GM21381 (cell line): Measurements from ENCODE around the gene TMEM212.
"Not testable (repeated sequence)": the region's sequence is repeated elsewhere in the genome, so short reads cannot be mapped to it uniquely, and the experiment has no call there.

Experiments
- ATAC-seq: cut with Tn5 transposase; IDR thresholded peaks from one replicate; pipeline ENCODE4 v1.9.1; 2021; ENCODE audit warnings: mild to moderate bottlenecking, moderate library complexity; ENCODE audit not compliant: unreplicated experiment

Gene TMEM212

GRCh38 chr3:171851660-171852058 lies 8.5 kb downstream of the TMEM212 start:
- ATAC-seq, result no peak

DNA sequence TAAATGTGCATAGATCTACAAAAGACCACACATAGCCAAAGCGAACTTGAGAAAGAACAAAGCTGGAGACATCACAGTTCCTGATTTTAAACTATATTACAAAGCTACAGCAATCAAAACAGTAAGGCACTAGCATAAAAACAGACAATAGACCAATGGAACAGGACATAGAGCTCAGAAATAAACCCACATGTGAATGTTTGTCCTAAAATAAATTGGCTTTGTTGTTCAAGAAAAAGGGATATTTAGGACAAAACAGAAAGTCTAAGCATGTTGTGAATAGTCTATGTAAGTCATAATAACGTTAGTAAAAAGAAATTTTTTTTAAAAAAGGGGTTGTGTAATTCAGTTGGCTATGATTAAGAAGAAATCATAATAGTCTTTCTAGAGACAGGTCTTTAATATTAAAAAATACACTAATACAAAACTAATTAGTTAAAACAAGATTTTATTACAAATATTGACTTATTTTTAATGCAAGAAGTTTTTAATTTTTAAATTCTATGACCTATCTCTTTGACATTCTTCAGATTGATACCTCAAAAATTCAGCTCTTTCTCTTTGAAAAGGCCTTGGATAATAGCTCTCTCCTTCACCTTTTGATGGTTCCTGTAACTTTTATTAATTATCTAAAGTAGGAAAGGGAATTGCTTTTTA lies 11.6 kb downstream of the TMEM212 start:
- no peak for ATAC-seq

GRCh38 chr3:171858770-171859169 lies 15.6 kb downstream of the TMEM212 start:
- ATAC-seq, result not testable (repeated sequence)

DNA sequence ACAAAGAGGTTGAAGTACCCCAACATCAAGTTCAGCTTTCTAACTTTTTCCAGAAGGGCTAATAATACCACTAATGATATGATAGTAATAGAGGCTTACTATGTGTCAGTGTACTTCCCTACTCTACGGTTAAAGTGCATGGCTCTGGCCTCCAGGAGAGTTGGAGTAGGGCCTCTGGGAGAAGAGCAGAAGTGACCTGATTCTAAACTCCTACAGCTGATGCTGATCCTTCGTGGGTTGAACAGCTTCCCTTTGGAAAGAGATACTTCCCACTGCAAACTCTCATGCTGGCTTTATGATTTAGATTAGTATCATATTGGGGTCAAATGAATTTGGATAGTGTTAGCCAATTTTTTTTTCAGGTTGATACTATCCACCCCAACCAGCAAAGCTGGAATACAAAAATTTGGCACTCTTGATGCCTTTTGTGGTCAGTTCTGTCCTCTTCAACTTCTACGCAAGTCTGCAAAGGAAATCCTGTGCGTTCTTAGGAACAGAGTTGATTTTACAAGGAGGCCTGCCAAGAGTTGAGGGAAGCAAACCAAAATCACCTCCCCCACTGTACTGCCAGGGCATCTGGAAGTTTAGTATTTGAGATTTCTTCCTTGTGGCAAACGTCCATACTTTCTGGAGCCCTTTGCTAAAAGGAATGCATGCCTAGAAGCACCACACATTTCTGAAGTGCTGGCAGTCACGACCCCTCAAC lies 17.8 kb downstream of the TMEM212 start:
- ATAC-seq, result no peak

DNA sequence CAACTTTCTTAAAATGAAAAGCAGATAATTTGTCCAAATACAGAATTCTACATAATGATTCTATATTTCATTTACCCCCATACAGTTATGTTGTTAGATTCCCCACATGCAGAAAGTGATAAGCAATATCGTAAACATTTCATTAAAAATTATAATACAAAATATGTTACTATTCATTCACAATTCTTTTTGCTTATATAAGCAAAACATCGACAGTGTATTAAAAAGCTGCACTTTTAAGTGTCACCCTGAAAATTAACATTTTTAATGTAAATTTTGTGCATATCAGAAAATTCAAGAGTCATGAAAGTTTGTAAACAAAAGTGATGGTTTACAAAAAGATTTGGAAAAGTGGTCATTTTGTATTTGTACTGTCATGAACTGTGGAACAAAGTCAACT lies 19.2 kb downstream of the TMEM212 start:
- no peak for ATAC-seq

GRCh38 chr3:171862993-171863521 lies 19.9 kb downstream of the TMEM212 start:
- ATAC-seq, result no peak

DNA sequence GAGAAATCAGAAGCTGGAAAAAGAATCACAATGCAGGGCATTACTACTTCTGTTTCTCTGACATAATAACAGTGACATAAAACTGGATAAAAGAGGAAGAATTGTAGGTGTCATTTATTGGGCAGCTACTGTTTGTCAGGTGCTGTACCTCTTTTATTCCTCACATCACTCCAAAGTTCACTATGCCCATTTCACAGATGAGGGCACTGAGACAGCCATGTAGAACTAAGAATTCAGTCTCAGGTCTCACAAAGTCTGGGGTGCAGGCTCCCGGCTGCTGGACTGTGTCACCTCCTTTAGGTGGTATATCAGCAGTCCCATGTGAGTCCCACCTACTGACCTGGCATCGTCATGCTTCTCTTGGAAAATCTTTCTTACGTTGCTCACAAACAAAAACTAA lies 20.8 kb downstream of the TMEM212 start:
- no peak for ATAC-seq

GRCh38 chr3:171865191-171865865 lies 22.2 kb downstream of the TMEM212 start:
- no peak for ATAC-seq

- no peak for ATAC-seq
These were observed 24.8 kb downstream of the TMEM212 start for GRCh38 chr3:171867981-171868380.

GRCh38 chr3:171871392-171872274 lies 28.5 kb downstream of the TMEM212 start:
- no peak for ATAC-seq

- ATAC-seq, result no peak
These were observed 30.4 kb downstream of the TMEM212 start for GRCh38 chr3:171873580-171873979.

- ATAC-seq, result no peak
These were observed 31.1 kb downstream of the TMEM212 start for GRCh38 chr3:171874251-171874681.

DNA sequence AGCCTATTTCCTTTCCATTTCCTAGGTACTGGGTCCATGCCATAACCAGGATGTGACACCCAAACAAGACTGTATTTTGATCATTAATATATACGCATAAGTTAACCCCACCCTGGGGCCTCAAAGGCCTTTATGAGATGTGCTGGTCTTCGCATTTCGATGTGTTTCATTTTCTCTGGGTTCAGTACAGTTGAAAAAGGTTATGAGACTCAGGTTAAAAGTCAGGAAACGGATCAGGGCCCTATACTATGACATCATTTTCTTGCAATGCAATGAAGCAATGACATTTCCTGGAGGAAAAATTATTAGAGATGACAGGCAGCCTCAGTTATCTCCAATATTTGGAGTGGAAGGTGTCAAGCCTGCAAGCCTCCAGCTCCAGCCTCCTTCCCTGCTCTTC lies 31.7 kb downstream of the TMEM212 start:
- no peak for ATAC-seq

DNA sequence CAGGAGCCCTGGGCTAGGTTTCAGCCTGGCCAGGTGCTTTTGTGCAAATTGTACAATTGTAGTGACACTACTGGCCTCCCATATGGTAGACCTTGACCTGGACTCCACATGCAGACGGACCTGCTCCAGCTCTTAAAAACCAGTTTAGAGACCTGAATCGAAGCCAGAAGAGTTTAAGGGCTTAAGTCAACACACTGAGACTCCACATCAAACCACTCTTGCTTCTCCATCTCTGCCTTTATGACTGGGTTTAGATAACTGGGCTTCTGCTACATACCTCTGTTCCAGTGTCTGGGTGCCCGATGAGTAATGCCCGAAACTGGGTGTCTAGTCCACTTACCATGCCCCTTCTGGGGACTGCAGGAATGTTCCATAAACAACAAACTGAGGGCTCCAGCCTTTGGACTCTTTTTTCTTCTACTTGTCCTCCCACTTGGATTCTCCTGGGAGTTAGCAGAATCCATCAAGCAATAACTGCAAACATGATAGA lies 32.8 kb downstream of the TMEM212 start:
- no peak for ATAC-seq

DNA sequence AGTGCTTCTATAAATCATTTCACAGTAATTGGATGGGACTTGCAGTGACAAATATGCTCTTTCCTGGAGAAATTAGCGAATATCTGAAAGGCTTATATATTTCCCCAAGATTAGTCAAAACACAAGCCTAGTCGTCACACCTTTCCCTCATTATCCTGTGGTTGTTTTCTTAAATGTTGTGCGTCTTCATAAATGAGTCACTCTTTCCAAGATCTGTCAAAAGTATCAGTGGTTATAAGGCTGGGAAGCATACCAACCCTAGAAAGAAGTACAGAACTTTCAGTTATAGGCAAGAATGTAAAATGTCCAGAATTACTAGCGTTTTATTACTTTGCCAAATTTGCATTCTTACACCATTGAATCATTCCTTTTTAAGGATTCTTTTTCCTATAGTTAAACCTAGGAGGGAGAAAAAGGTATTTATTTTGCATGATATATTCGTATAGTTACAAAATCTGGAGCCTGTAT lies 33.6 kb downstream of the TMEM212 start:
- no peak for ATAC-seq

DNA sequence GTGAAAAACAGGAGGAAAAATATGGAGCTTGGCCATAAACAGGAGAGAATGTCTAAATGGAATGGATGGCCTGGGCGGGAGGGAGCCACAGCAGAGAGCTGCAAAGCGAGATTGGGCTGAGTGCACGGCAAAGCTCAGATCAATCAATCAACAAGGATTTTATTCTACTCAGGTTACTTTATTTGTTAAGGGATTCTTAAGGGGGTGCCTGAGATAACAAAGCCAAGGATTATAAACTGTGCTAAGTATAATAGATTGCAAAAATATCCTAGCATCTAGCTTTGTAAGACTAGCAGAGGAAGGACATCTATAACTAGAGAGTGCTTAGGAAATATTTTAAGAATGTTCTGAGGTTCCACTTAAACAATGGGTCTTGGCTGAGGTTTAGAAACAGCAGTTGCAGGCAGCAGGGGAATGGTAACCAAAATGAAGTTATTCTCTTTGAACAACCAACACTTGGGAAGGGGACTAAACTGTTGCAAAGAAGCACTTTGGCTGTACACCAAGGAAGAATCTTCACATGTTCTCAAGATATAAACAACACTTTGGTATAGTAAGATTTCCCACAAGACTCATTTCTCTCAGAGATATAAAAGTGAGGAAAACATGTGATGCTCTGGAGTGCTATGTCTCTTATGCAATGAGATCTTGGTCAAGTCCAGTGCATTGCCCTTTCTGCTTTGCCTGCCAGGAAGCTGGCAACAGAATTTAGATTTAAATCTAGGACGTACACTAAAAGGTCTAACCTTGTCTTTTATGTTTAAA lies 35.5 kb downstream of the TMEM212 start:
- no peak for ATAC-seq

DNA sequence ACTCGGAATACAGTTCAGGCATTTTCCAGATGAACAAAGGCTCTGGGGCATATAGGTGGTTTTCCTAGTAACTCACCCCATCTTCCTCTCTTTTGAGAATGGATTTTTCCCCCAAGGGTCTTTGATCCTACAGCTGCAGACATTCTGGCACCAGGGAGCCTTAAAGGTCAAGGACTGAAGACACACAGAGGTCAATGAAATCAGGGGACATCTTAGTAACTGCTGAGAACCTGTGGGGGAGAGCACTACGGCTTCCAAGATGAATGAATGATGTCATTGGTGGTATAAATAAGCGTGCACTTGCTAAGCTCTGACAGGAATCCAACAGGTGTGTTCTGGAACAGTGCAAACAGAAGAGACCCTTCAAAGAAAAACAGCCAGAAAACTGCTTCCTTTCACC lies 36.3 kb downstream of the TMEM212 start:
- ATAC-seq, result no peak

- ATAC-seq, result no peak
These were observed 37.1 kb downstream of the TMEM212 start for GRCh38 chr3:171880101-171880870.

GRCh38 chr3:171881251-171881650 lies 38.1 kb downstream of the TMEM212 start:
- ATAC-seq, result no peak
